HepG2 (cell line): ENCODE results near the gene SSBP2. TPM values are rescaled to one million over a fixed set of nuclear protein-coding genes. Genes with fewer than 3 reads are reported as not detected.

ENCODE experiments used
- ATAC-seq: fragments of 200-7000 bp; cut with Tn5 transposase; 3 replicates; pipeline ENCODE4 v1.9.1; 2020; ENCODE audit warnings: mild to moderate bottlenecking, moderate library complexity
- BruUV-seq: library from RNA; stranded (reverse); fragments of 400-500 nt; replicated peaks from 2 replicates; lab custom pipeline; 2021; lab: Mats Ljungman, UMichigan
- CTCF ChIA-PET: fragments of 300-600 bp; formaldehyde crosslinking; extraction: SDS; loops from one replicate; lab custom pipeline; 2021; ENCODE audit warnings: low total read pairs, inconsistent platforms, low intra/inter-chr PET ratio; lab: Yijun Ruan, JAX
- POLR2A ChIA-PET: fragments of 350-600 bp; sonication (Branson Sonifier 250); formaldehyde crosslinking; loops from one replicate; lab custom pipeline; 2020; ENCODE audit warnings: antibody characterized with exemption, inconsistent platforms; lab: Yijun Ruan, JAX
- DNase-seq: peaks from one replicate; pipeline ENCODE4 v3.0.0-alpha.2; 2015; ENCODE audit warnings: low spot score
- FAIRE-seq: peaks from 3 replicates; lab custom pipeline; 2011; peaks lifted over from hg19 to GRCh38; lab: Jason Lieb, UNC
- H2AFZ ChIP-seq: one replicate; pipeline ENCODE4 v1.6.1; 2011; ENCODE audit warnings: low read length, inconsistent platforms
- H3K27ac ChIP-seq: fragments of 300-600 bp; 3 replicates; pipeline ENCODE4 v1.8.0; 2011; ENCODE audit warnings: mixed run types, mild to moderate bottlenecking, mixed read lengths, low read length, inconsistent platforms; ENCODE audit not compliant: insufficient read depth; ENCODE audit errors: extremely low read length
- H3K27me3 ChIP-seq, 2 experiments: fragments of 200-600 bp in 1 of 2; 2 replicates in 1 of 2; 3 replicates in 1 of 2; pipeline versions ENCODE4 v1.6.0 to v1.8.0; 2011; ENCODE audit warnings: low read length in 2 of 2, mild to moderate bottlenecking in 2 of 2, moderate library complexity in 2 of 2, inconsistent platforms in 1 of 2; ENCODE audit not compliant: insufficient read depth in 2 of 2, control insufficient read depth in 1 of 2
- H3K36me3 ChIP-seq, 2 experiments: fragments of 200-600 bp in 1 of 2; replicated peaks in 1 of 2; 2 replicates in 1 of 2; 3 replicates in 1 of 2; pipeline versions ENCODE4 v1.5.1 to v1.8.0; 2011; ENCODE audit warnings: low read length in 2 of 2, inconsistent platforms in 1 of 2; ENCODE audit not compliant: insufficient read depth in 2 of 2, control insufficient read depth in 1 of 2
- H3K4me1 ChIP-seq: 2 replicates; pipeline ENCODE4 v1.5.1; 2012; ENCODE audit warnings: low read length, inconsistent platforms; ENCODE audit not compliant: insufficient read depth
- H3K4me2 ChIP-seq: 2 replicates; pipeline ENCODE4 v1.6.0; 2011; ENCODE audit warnings: low read depth, low read length, inconsistent platforms
- H3K4me3 ChIP-seq, 3 experiments: fragments of 200-600 bp in 1 of 3; sonication (generic), shearing (Covaris generic) in 1 of 3; replicated peaks in 1 of 3; 2 replicates each; pipeline ENCODE4 v1.5.1; 2011 to 2016; ENCODE audit warnings: low read length in 3 of 3, inconsistent platforms in 2 of 3, low read depth in 2 of 3, mild to moderate bottlenecking in 2 of 3, control low read depth in 1 of 3, mixed read lengths in 1 of 3; ENCODE audit not compliant: insufficient read depth in 1 of 3
- H3K79me2 ChIP-seq: one replicate; pipeline ENCODE4 v1.6.1; 2011; ENCODE audit warnings: low read length, inconsistent platforms; ENCODE audit not compliant: insufficient read depth
- H3K9ac ChIP-seq: 2 replicates; pipeline ENCODE4 v1.6.0; 2011; ENCODE audit warnings: mild to moderate bottlenecking, low read depth, low read length, inconsistent platforms; ENCODE audit not compliant: insufficient read depth
- H3K9me3 ChIP-seq: 2 replicates; pipeline ENCODE4 v1.5.1; 2012; ENCODE audit warnings: mild to moderate bottlenecking, low read length
- H4K20me1 ChIP-seq: 2 replicates; pipeline ENCODE4 v1.6.0; 2011; ENCODE audit warnings: inconsistent platforms, mild to moderate bottlenecking, low read length, moderate library complexity; ENCODE audit not compliant: insufficient read depth
- ATF4 ChIP-seq, 2 experiments: fragments of 450-650 bp in 1 of 2; sonication (generic) in 1 of 2; formaldehyde crosslinking; IDR thresholded peaks; 2 replicates each; pipeline versions ENCODE4 v1.5.0 to v1.8.0; 2020 to 2022; ENCODE audit warnings: mild to moderate bottlenecking in 1 of 2, missing genetic modification reagents in 1 of 2
- CCDC6 ChIP-seq: sonication (generic); formaldehyde crosslinking; IDR thresholded peaks from 2 replicates; pipeline ENCODE4 v1.8.1; 2022; ENCODE audit warnings: mild to moderate bottlenecking, missing genetic modification reagents, moderate library complexity
- CEBPZ ChIP-seq: IDR thresholded peaks from 2 replicates; pipeline ENCODE4 v1.6.1; 2012; ENCODE audit warnings: low read length, improper control_type of control experiment
- FOXA1 ChIP-seq, 2 experiments: fragments of 450-650 bp in 1 of 2; sonication (generic) in 1 of 2; formaldehyde crosslinking in 1 of 2; IDR thresholded peaks; 2 replicates each; pipeline versions ENCODE4 v1.4.0 to v1.6.1; 2016 to 2020; ENCODE audit warnings: missing genetic modification reagents in 1 of 2
- GTF2F1 ChIP-seq: fragments of 150-350 bp; IDR thresholded peaks from 2 replicates; pipeline ENCODE4 v1.6.1; 2014; ENCODE audit warnings: low read length
- HOXA9 ChIP-seq: sonication (generic); formaldehyde crosslinking; IDR thresholded peaks from 2 replicates; pipeline ENCODE4 v1.8.1; 2022; ENCODE audit warnings: missing genetic modification reagents, mild to moderate bottlenecking, moderate library complexity, borderline replicate concordance
- LBX2 ChIP-seq: sonication (generic); formaldehyde crosslinking; IDR thresholded peaks from 2 replicates; pipeline ENCODE4 v1.5.0; 2020; ENCODE audit warnings: missing genetic modification reagents, mild to moderate bottlenecking, borderline replicate concordance
- MIXL1 ChIP-seq: IDR thresholded peaks from 2 replicates; pipeline ENCODE4 v1.6.1; 2016
- MLLT10 ChIP-seq: sonication (generic); formaldehyde crosslinking; IDR thresholded peaks from 2 replicates; pipeline ENCODE4 v1.4.0; 2020; ENCODE audit warnings: missing genetic modification reagents
- RARA ChIP-seq: IDR thresholded peaks from 2 replicates; pipeline ENCODE4 v1.6.1; 2016; ENCODE audit warnings: missing genetic modification reagents, missing compliant biosample characterization
- SOX5 ChIP-seq: IDR thresholded peaks from 2 replicates; pipeline ENCODE4 v1.6.1; 2016; ENCODE audit warnings: borderline replicate concordance
- TERF1 ChIP-seq: sonication (generic); formaldehyde crosslinking; IDR thresholded peaks from 2 replicates; pipeline ENCODE4 v1.8.0; 2022; ENCODE audit warnings: mild to moderate bottlenecking, missing genetic modification reagents, moderate library complexity
- ZNF329 ChIP-seq: sonication (generic); formaldehyde crosslinking; IDR thresholded peaks from 2 replicates; pipeline ENCODE4 v1.9.0; 2021; ENCODE audit warnings: low read depth, mild to moderate bottlenecking, missing genetic modification reagents
- ZNF775 ChIP-seq: sonication (generic); formaldehyde crosslinking; IDR thresholded peaks from 2 replicates; pipeline ENCODE4 v1.4.0; 2020; ENCODE audit warnings: missing genetic modification reagents, mild to moderate bottlenecking, moderate library complexity, borderline replicate concordance
- ZNF792 ChIP-seq: IDR thresholded peaks from 2 replicates; pipeline ENCODE4 v1.6.1; 2016
- WGBS: methylation state at CpG from one replicate; pipeline ENCODE4 v1.1.6; 2017; ENCODE audit warnings: low lambda C conversion rate; 5-methylcytosine and 5-hydroxymethylcytosine counted together
- in situ Hi-C: cut with HindIII; loops from 2 replicates; pipeline ENCODE4 v1.10.0; 2017; ENCODE audit warnings: low pct_unique_long_range_greater_than_20kb; ENCODE audit not compliant: extremely low pct_ligation_motif_present
- intact Hi-C: fragments of 100-400 bp; cut with micrococcal nuclease; formaldehyde crosslinking; loops from one replicate; pipeline ENCODE4 v1.10.0; 2022; ENCODE audit not compliant: unreplicated experiment
- polyA plus RNA-seq, 8 experiments: library from polyadenylated mRNA; depleted of rRNA in 3 of 8; stranded (reverse) in 7 of 8; unstranded in 1 of 8; fragments of >200 nt; fragmentation: Illumina TruSeq in 4 of 8; extraction: Trizol in 4 of 8; gene quantifications; 2 replicates each; pipeline versions ENCODE4 v1.2.1 to v1.2.3, GENCODE V29; 2011 to 2016; ENCODE audit warnings: low read depth in 4 of 8, missing spikeins in 1 of 8, mixed read lengths in 1 of 8; ENCODE audit not compliant: insufficient read depth in 1 of 8
- total RNA-seq, 5 experiments: library from RNA; depleted of rRNA; stranded (reverse); fragments of >200 nt; fragmentation: Illumina TruSeq; extraction: Trizol; gene quantifications; 2 replicates each; pipeline ENCODE4 v1.2.3, GENCODE V29; 2016; ENCODE audit warnings: low read depth in 1 of 5

Gene SSBP2
- total and polyA plus RNA-seq, 2 of the 13 experiments (the other 11 are each of a cell fraction or from before 2014, with no cell fraction given), result 0.16 TPM; not detected in 1

GRCh38 chr5:81721049-81721448 is 29.8 kb downstream of the SSBP2 start:
- intact Hi-C loops (no loop called here), in situ Hi-C loops (no loop called here)
- no peaks in the 10 kb centered on the region for H3K4me1 ChIP-seq
- BruUV-seq, result no TSS peak
- no peak for DNase-seq
- H3K4me2 ChIP-seq, result no peak overlapping the region
- ChIA-PET CTCF (no interaction called here), POLR2A (no interaction called here)
- no peak overlapping the region for H3K27ac ChIP-seq
- no peak overlapping the region for H3K9ac ChIP-seq
- no peak overlapping the region for H2AFZ ChIP-seq
- no peak overlapping the region for H3K4me3 ChIP-seq
- no peak for FAIRE-seq
- H4K20me1 ChIP-seq, result no peaks in the 10 kb centered on the region
- no peaks in the 10 kb centered on the region for H3K79me2 ChIP-seq
- WGBS, result 0% methylated on average over 2 of the region's 2 CpGs
- H3K36me3 ChIP-seq, result no peaks in the 10 kb centered on the region
- no peaks in the 10 kb centered on the region for H3K9me3 ChIP-seq
- no peaks in the 10 kb centered on the region for H3K27me3 ChIP-seq
- TF ChIP-seq MIXL1 (CRISPR knock-in tag) (no peak), SOX5 (CRISPR knock-in tag) (no peak), ZNF329 (CRISPR knock-in tag) (no peak), CCDC6 (CRISPR knock-in tag) (no peak), ZNF775 (no peak), FOXA1 (IDR thresholded peaks at IDR 0.05) (no peak), FOXA1 (CRISPR knock-in tag; IDR thresholded peaks at IDR 0.05) (no peak), RARA (CRISPR knock-in tag) (no peak), GTF2F1 (no peak), CEBPZ (no peak), LBX2 (CRISPR knock-in tag) (no peak), ATF4 (CRISPR knock-in tag; IDR thresholded peaks at IDR 0.05) (no peak), MLLT10 (no peak), TERF1 (CRISPR knock-in tag) (no peak), HOXA9 (CRISPR knock-in tag) (no peak), ZNF792 (CRISPR knock-in tag) (no peak)
- ATAC-seq, result no peak
